ENCODE measurements around the gene TMOD3. TPM values are rescaled to one million over a fixed set of nuclear protein-coding genes. Genes with fewer than 3 reads are reported as not detected.

The TMOD3 gene
- total and polyA plus RNA-seq, 2 donors (not counting 1 experiment from before 2014, with no cell fraction given): 33.7 to 35.3 TPM

DNA sequence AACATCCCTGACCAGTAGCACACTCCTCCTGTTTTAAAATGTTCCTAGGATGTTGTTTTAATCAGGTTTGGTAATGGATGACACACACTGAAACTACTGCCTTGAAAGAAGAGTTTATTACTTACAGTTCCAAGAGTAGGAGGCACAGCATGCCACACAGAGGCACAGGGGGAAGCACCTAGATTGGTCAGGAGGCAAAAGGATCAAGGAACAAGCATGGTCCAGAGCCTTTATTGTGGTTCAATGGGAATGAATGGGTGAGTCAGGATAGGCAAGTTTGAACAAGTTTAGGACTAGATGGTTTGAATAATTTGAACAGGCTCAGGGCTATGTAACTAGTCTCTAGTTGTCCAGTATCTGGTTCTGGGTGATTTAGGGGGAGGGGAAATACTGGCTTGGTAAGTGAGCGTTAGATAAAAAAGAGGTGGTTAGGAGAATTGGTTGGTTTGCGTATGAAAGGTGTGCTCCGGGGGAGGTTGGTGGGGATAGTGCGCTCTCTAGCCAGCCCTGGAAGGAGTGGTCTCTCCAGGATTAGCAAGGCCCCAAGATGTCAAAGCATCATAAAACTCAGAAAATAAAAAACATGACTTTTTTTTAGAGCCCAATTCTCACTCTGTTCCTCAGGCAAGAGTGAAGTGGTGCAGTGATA lies 35.1 kb downstream of the TMOD3 start:
- Histone ChIP-seq H3K36me3 (ENCODE audit: control insufficient read depth, insufficient read depth, low read length) (peaks cover 1% of the 10 kb centered on the region), H3K9ac (ENCODE audit: insufficient read depth, low read length) (no peak overlapping the region), H3K4me1 (ENCODE audit: control insufficient read depth, extremely low read depth, insufficient read depth, low read length) (peaks cover 3% of the 10 kb centered on the region)

GRCh38 chr15:51865317-51865716 lies 35.9 kb downstream of the TMOD3 start:
- no peak overlapping the region for H3K27ac ChIP-seq (ENCODE audit: insufficient read depth, low read length)
- no peak overlapping the region for H3K4me3 ChIP-seq (replicated peaks in 1 of 4; ENCODE audit: control extremely low read depth in 1 of 4, insufficient read depth in 1 of 4, low read depth in 3 of 4, low read length in 4 of 4)
- H3K36me3 ChIP-seq (ENCODE audit: control insufficient read depth, insufficient read depth, low read length): peaks cover 1% of the 10 kb centered on the region
- DNase-seq (ENCODE audit: low read depth in 2 of 2): no peak
- H3K9me3 ChIP-seq (ENCODE audit: control insufficient read depth, insufficient read depth, low read depth, low read length): no peaks in the 10 kb centered on the region
- TF ChIP-seq, protein P1, sequence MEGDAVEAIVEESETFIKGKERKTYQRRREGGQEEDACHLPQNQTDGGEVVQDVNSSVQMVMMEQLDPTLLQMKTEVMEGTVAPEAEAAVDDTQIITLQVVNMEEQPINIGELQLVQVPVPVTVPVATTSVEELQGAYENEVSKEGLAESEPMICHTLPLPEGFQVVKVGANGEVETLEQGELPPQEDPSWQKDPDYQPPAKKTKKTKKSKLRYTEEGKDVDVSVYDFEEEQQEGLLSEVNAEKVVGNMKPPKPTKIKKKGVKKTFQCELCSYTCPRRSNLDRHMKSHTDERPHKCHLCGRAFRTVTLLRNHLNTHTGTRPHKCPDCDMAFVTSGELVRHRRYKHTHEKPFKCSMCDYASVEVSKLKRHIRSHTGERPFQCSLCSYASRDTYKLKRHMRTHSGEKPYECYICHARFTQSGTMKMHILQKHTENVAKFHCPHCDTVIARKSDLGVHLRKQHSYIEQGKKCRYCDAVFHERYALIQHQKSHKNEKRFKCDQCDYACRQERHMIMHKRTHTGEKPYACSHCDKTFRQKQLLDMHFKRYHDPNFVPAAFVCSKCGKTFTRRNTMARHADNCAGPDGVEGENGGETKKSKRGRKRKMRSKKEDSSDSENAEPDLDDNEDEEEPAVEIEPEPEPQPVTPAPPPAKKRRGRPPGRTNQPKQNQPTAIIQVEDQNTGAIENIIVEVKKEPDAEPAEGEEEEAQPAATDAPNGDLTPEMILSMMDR (conservative IDR thresholded peaks at IDR 0.05 in 1 of 2, IDR thresholded peaks at IDR 0.05 in 1 of 2; ENCODE audit: low read depth in 1 of 2, low read length in 2 of 2): no peak
- TF ChIP-seq EZH2 (IDR thresholded peaks at IDR 0.05; ENCODE audit: low read length, missing control alignments): no peak
- H4K20me1 ChIP-seq (ENCODE audit: control insufficient read depth, extremely low read depth, insufficient read depth, low read length): no peaks in the 10 kb centered on the region
- H3K9ac ChIP-seq (ENCODE audit: insufficient read depth, low read length): no peak overlapping the region
- H3K27me3 ChIP-seq (ENCODE audit: control insufficient read depth, insufficient read depth, low read length): no peaks in the 10 kb centered on the region
- H3K79me2 ChIP-seq (ENCODE audit: control insufficient read depth, insufficient read depth, low read length): peaks cover 17% of the 10 kb centered on the region
- H3K4me2 ChIP-seq (ENCODE audit: extremely low read depth, insufficient read depth, low read length): no peak overlapping the region
- H2AFZ ChIP-seq (ENCODE audit: low read length): no peak overlapping the region
- peaks cover 3% of the 10 kb centered on the region for H3K4me1 ChIP-seq (ENCODE audit: control insufficient read depth, extremely low read depth, insufficient read depth, low read length)

More for the DNA sequence above, 35.1 kb downstream of the TMOD3 start:
- H3K4me2 ChIP-seq (ENCODE audit: extremely low read depth, insufficient read depth, low read length): no peak overlapping the region
- no peaks in the 10 kb centered on the region for H3K27me3 ChIP-seq (ENCODE audit: control insufficient read depth, insufficient read depth, low read length)
- H3K9me3 ChIP-seq (ENCODE audit: control insufficient read depth, insufficient read depth, low read depth, low read length): no peaks in the 10 kb centered on the region
- TF ChIP-seq EZH2 (IDR thresholded peaks at IDR 0.05; ENCODE audit: low read length, missing control alignments): no peak
- no peaks in the 10 kb centered on the region for H4K20me1 ChIP-seq (ENCODE audit: control insufficient read depth, extremely low read depth, insufficient read depth, low read length)
- H2AFZ ChIP-seq (ENCODE audit: low read length): no peak overlapping the region
- H3K79me2 ChIP-seq (ENCODE audit: control insufficient read depth, insufficient read depth, low read length): peaks cover 23% of the 10 kb centered on the region
- no peak overlapping the region for H3K27ac ChIP-seq (ENCODE audit: insufficient read depth, low read length)
- no peak overlapping the region for H3K4me3 ChIP-seq (replicated peaks in 1 of 4; ENCODE audit: control extremely low read depth in 1 of 4, insufficient read depth in 1 of 4, low read depth in 3 of 4, low read length in 4 of 4)
- DNase-seq (ENCODE audit: low read depth in 2 of 2): peak in 1 of 2 donors; percentile 56

DNA sequence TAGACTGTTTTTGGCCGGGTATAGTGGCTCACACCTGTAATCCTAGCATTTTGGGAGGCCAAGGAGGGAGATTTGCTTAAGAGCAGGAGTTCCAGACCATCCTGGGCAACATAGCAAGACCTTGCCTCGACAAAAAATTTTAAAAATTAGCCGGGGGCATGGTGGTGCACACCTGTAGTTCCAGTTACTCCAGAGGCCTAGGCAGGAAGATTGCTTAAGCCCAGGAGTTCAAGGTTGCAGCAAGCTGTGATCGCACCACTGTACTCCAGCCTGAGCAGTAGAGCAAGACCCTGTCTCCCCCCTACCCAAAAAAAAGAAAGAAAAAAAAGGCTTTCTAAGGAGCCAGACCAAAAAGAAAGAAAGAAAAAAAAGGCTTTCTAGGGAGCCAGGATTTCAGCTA lies 36.7 kb downstream of the TMOD3 start:
- no peaks in the 10 kb centered on the region for H4K20me1 ChIP-seq (ENCODE audit: control insufficient read depth, extremely low read depth, insufficient read depth, low read length)
- H2AFZ ChIP-seq (ENCODE audit: low read length): no peak overlapping the region
- H3K27ac ChIP-seq (ENCODE audit: insufficient read depth, low read length): no peak overlapping the region
- H3K79me2 ChIP-seq (ENCODE audit: control insufficient read depth, insufficient read depth, low read length): peaks cover 13% of the 10 kb centered on the region
- no peak overlapping the region for H3K4me3 ChIP-seq (replicated peaks in 1 of 4; ENCODE audit: control extremely low read depth in 1 of 4, insufficient read depth in 1 of 4, low read depth in 3 of 4, low read length in 4 of 4)
- no peaks in the 10 kb centered on the region for H3K27me3 ChIP-seq (ENCODE audit: control insufficient read depth, insufficient read depth, low read length)
- H3K9ac ChIP-seq (ENCODE audit: insufficient read depth, low read length): no peak overlapping the region
- TF ChIP-seq EZH2 (IDR thresholded peaks at IDR 0.05; ENCODE audit: low read length, missing control alignments): no peak
- TF ChIP-seq, protein P1 (conservative IDR thresholded peaks at IDR 0.05 in 1 of 2, IDR thresholded peaks at IDR 0.05 in 1 of 2; ENCODE audit: low read depth in 1 of 2, low read length in 2 of 2): no peak
- H3K9me3 ChIP-seq (ENCODE audit: control insufficient read depth, insufficient read depth, low read depth, low read length): no peaks in the 10 kb centered on the region
- peaks cover 3% of the 10 kb centered on the region for H3K4me1 ChIP-seq (ENCODE audit: control insufficient read depth, extremely low read depth, insufficient read depth, low read length)
- no peak overlapping the region for H3K4me2 ChIP-seq (ENCODE audit: extremely low read depth, insufficient read depth, low read length)
- H3K36me3 ChIP-seq (ENCODE audit: control insufficient read depth, insufficient read depth, low read length): peaks cover 1% of the 10 kb centered on the region
- no peak for DNase-seq (ENCODE audit: low read depth in 2 of 2)
